DMS153 treated with DMSO at 0.1 percent for 48 hours (cell line): ENCODE results near the gene WNT10A.
"Not testable (repeated sequence)": the region's sequence is repeated elsewhere in the genome, so short reads cannot be mapped to it uniquely, and the experiment has no call there.

Experiments used
- DNase-seq: peaks from one replicate; lab custom pipeline; 2025; ENCODE audit not compliant: unreplicated experiment; lab: John Stamatoyannopoulos, UW

The WNT10A gene

DNA sequence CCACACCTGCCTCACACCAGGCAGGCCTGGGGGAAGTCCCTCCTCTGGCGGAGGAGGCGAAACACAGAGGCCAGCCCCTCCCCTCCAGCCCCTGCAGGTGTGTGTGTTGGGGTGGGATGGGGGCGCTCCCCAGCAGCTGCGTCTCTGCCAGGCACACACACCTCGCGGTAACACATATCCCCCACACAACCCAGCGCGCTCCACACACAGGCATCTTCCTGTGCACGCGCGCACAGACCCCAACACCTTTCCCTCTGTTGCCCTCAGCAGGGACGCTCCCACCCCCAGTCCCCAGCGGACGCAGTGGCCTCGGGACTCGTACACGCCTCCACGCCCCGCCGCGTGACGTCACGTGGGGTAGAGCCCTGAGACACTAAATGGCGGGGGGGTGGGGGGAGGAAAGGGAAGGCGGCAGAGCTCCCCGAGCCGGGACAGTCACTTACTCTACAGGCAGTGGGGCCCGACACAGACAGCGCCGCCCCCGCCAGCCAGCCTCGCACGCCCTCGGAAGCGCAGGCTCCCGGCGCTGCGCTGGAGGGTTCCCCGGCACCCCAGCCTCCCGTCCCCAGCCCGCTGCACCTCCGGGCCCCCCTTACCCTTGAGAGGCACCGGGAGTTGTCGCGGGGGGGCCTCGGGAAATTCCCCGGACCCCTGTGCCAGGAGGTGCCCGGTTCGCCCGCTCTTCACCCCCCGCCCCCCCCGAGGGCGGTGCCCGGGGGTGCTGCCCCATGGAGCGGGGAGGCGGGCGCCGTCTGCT is at the start of gene WNT10A:
Gene WNT10A, plus strand, starts transcription at position 751 of the 757 bp plus-strand sequence. CDS start 144 bp downstream, outside the sequence.
- DNase-seq, result no peak

DNA sequence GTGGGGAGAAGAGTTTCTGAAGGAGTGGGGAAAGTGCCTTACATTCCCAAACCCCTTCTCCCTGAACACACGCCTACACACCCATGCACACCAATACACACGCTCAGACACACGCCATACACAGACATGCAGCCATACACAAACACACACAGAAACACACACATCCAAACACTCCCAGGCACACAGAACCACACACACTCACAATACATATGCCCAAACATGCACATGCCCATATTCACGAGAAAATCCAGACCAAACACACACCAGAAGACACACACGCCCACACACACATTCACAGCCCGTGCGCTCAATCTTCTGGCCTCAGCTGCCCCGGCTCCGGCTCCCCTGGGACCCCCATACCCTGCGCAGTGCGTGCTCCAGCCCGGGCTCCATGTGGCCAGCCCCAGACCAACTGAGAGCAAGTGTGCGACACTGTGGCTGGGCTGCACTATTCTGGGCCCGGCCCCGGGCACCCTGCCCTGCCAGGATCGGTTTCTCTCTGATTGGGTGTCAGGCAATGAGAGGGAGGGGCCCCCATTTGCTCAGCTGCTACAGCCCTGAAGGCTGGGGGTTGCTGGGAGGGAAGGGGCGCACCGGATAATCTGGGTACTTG is 49.2 kb upstream of the WNT10A start, which contains the start of gene PRKAG3:
Gene PRKAG3, minus strand, starts transcription at position 426 of the 613 bp plus-strand sequence.
- DNase-seq, result no peak

DNA sequence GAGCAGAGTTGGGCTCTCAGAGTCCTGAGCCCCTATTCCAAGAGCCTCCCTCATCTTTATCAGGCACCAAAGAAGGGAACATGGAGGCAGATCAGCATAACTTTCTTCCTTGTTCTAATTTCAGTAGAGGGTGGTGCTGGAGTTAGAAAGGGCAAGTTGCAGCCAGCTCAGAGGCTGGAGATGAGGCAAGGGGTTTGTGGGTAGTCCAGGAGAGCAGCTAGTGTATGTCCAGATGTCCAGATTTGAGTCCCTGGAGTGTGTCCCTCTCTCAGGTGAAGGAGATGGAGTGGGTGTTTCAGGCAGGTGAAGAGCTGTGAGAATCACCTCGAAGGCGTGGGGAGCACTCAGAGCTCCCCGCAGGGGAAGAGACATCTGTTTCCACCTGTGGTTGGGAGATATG is 48.6 kb upstream of the WNT10A start:
- DNase-seq, result no peak

DNA sequence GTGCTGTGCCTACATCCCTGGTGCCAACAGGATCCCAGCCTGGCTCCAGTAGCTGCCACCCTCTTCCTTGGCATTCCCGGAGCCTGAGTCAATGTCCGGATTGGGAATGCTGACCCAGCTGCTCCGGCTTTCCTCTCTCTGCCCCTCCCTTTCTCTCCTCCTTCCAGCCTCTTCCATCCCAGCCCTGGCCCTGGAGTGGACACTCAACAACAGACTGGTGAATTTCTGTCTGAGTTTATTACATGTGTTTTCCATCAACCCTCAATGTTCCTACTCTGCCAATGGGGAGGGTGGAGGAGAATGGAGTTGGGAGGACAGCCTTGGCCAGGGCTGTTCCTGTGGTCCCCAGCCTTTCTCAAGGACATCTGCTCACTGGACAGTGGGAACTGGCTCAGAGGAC is 48.1 kb upstream of the WNT10A start:
- no peak for DNase-seq

DNA sequence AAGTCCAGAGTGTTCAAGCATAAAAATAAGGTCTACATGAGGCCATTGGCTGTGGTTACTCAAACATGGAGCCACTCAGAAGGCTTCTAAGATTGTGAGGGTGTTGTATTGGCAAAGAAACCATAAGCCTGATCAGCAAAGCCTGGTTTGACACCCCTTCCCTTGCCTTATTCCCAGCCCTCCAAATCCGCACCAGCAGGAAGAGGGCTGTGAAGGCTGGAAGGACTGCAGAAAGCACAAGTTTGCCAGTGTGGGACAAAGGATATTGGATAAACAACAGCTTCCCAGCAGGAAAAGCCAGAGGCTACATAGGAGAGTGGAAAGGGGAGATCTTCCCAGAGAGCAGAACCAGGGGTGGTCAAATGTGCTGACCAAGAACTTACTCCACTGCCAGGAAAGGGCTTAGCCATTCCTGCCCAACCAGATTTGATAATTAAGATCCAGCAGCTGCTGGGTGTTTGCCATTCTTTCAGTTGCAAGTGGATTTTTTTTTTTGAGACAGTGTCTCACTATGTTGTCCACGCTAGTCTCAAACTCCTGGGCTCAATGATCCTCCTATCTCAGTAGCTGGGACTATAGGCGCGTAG is 47.5 kb upstream of the WNT10A start:
- DNase-seq, result no peak

DNA sequence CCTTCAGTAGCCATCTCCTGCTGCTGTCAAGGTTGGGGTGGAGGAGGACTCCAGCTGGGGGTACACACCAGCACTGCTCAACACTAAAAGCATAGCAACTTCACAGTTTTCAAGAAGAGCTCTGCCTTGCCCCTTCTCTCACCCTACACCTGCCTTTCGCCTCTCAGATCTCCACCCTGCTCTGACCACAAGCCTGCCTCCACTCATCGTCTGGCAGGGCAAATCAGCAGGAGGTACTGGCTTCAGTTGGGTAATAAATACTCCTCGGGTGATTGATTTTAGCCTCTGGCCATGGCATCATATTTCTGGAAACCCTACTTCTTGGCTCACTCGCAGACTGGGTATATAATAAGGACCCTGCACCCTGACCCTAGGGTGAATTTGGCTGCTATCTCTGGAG is 46.0 kb upstream of the WNT10A start:
- no peak for DNase-seq

DNA sequence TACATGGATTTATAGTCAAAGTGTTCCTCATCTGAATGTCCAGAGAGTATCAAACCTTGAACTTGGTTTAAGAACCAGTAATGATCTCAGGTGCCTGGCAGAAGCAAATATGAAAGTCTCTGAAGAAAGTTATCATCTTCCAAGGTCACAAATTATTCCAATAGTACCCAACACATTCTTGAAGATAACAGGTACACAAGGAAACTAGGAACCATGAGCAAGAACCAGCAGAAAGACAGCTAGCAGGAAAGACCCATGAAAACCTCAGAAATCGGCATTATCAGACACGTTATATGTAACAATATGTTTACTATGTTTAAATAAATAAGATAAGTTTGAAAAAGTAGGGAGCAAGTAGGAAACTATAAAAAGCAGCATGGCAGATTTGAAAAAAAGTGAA is 43.2 kb upstream of the WNT10A start:
- no peak for DNase-seq

DNA sequence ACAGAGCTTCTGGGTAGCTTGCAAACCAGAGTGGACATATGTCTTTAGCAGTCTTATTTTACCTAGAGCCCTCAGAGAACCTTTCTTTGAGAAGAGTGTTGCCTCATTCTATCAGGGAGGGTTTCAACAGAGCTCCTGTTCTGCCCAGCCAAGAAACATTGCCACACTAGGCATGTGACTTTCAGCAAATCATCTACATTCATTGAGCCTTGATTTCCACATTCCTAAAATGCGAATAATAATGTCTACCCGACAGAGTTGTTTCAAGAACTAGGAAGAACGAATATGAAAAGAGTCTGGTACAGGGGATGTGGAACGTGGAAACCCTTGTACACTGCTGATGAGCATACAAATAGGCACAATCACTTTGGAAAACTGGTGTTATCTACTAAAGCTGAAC is 41.2 kb upstream of the WNT10A start:
- no peak for DNase-seq

DNA sequence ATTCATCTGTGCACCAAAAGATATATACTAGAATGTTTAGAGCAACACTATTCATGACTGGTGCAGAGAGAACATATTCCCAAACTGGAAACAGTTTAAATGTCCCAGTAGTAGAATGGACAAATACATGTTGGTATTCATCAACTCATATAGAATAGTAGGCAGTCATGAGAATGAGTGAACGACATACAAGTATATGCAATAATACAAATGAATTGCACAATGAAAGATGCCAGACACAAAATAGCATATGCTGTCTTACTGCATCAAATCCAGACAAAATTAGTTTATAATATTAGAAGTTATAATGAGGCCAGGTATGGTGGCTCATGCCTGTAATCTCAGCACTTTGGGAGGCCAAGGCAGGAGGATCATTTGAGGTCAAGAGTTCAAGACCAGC is 40.8 kb upstream of the WNT10A start:
- no peak for DNase-seq

DNA sequence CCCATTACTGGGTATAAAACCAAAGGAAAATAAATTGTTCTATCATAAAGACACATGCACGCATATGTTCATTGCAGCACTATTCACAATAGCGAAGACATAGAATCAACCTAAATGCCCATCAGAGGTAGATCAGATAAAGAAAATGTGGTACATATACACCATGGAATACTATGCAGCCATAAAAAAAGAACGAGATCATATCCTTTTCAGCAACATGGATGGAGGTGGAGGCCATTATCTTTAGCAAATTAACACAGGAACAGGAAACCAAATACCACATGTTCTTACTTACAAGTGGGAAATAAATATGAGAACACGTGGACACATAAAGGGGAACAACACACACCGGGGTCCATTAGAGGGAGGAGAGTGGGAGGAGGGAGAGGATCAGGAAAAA is 36.3 kb upstream of the WNT10A start:
- not testable (repeated sequence) for DNase-seq

DNA sequence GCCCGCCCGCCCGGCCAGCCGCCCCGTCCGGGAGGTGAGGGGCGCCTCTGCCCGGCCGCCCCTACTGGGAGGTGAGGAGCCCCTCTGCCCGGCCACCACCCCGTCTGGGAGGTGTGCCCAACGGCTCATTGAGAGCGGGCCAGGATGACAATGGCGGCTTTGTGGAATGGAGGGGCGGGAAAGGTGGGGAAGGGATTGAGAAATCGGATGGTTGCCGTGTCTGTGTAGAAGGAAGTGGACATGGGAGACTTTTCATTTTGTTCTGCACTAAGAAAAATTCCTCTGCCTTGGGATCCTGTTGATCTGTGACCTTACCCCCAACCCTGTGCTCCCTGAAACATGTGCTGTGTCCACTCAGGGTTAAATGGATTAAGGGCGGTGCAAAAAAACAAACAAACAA is 33.7 kb upstream of the WNT10A start:
- DNase-seq, result not testable (repeated sequence)

DNA sequence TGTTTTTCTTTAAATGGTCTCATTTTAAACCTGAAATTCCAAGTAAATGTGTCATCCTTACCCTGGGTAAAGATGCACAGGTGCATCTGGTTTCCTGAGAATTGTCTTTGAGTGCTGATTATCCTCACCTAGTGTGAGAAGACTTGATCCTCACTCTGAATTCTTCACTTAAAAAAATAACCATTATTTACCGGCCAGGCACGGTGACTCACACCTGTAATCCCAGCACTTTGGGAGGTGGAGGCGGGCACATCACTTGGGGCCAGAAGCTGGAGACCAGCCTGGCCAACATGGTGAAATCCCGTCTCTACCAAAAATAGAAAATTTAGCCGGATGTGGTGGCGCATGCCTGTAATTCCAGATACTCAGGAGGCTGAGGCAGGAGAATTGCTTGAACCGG is 30.9 kb upstream of the WNT10A start:
- DNase-seq, result no peak

DNA sequence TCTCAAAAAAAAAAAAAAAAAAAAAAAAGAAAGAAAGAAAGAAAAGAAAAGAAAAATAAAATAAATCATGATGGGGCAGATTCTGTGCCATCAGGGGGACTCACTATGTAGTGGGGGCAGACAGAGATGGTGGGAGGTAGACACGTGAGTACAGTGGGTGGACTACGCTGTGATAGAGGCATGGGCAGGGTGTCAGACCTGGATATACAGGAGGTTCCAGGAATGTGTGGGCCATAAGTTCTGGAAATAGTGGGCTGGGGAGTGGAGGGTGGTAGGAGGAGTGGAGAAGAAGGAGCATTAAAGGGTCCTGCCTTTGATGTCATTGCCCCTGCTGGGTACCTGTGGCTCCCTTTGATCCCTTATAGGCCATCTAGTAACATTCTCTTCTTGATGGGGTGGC is 29.9 kb upstream of the WNT10A start:
- no peak for DNase-seq

DNA sequence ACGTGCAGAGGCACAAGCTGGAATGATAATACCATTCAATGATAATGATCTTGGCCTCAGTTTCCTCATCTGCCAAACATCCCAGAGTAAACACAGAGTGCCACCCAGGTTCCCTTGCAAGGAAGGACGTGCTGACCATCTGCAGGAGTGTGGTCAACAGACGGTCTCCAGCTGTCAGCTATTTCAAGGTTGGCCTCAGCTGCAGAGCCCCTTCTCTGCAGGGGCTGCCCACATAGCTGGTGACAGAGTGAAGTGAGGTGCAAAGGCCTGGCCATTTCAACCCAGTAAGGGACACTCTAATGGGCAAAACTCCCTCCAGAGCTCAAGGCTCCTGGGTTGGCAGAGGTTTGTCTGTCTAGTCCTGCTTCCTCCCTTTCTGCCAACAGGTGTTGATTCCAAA is 29.4 kb upstream of the WNT10A start:
- DNase-seq, result no peak

DNA sequence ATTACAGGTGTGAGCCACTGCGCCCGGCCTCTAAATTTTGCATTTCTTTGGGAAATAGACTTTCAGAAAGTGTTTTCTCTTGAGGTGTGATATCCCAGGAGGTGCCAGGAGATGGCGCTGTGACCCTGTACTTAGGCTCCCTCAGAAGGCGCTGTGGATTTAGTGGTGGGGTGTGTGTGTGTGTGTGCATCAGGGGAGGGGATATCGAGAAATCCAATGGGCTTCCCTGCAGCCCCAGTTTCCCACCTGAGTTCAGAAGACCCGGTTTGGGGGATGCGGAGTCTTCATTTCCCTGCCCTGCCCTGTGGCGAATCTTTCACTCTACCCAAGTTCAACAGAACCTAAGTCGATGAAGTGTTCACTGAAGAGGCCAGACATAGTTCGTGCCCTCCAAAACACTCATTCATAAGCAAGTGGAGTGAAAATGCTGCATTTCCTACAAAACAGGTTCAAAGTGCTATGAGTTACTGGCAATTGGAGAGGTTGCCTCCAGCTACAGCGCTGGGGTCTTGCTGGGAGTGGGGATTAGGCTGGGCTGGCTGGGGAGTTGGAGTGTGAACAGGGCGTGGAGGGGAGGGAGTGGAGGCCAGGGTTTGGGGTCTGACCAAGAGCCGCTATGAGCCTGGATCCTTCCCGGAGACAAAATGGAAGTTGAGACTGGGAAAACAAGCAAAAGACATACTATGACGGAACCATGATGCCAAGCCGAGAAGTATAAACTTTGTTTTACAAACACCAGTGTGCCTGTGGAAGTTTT is 27.6 kb upstream of the WNT10A start:
- peak; percentile 32 for DNase-seq

DNA sequence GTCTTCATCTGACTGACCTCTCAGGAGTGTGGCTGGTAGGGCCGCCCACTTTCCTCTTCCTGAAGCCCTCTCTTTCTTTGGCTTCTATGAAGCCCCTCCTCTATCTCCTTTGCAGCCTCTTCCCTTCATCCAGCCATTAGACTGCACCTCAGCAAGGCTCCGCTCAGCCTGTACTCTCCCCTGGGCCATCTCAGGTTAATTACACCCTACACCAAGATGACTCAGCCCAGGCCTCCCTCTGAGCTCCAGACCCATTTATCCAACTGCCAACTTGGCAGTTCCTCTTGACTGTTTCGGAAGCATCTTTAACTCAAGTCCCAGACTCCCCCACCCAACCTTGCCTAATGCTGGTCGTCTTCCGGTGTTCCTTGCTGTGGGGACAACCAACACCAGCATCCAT is 26.9 kb upstream of the WNT10A start:
- no peak for DNase-seq

DNA sequence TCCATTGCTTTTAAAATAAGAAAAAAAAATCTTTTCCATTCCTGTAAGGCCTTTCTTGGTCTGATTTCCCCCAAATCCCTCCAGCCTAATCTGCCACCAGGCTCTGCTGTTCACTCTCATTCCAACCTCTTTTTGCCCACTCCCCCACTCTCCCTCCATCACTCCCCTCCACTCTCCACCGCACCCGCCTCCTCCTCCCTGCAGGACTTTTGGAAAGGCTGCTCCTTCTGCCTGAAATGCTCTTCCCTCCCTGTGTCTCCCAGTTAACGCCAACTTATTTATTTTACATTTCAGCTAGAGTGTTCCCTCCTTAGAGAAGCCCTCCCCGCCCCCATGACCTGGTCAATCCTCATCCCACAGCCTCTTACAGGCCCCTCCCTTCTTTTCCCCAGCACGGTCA is 25.8 kb upstream of the WNT10A start:
- no peak for DNase-seq

DNA sequence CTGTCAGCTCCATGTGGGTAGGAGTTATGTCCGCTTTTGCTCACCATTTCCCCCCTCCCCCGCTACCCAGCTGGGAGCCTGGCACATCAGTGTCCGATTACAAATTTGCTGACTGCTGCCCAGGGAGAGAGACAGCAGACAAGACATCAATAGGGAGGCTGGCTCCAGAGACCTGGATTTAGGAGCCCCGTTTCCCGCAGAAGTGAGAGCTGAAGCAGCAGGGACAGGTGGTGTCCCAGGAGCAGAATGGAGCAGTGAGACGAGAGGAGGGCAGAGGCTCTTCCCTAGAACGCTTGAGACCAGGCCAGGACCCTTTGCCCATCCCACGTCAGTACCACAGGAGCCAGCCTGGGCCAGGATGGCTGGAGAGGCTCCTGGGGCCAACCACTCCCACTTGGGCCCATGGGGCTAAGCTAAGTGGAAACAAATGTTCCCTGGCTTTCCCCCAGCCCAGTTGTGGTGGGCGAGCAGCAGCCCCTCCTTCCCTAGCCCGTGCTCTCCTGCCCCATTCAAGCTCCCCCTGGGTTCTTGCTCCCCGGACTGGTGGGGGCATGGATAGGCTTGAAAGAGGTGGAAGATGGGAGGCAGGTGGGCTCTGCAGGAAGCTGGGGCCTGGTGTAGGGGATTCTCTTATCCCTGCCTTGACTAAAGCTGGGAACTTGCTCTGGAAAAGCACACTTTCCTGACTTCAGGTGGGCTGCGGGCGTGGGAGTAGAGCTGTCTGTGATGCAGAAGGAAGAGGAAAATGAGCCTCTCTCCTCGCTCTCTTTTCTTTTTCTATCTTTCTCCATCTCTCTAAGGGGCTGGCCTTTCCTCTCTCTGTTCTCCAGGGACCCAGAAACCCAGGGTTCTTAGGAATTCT is 25.1 kb upstream of the WNT10A start:
- DNase-seq, result no peak

DNA sequence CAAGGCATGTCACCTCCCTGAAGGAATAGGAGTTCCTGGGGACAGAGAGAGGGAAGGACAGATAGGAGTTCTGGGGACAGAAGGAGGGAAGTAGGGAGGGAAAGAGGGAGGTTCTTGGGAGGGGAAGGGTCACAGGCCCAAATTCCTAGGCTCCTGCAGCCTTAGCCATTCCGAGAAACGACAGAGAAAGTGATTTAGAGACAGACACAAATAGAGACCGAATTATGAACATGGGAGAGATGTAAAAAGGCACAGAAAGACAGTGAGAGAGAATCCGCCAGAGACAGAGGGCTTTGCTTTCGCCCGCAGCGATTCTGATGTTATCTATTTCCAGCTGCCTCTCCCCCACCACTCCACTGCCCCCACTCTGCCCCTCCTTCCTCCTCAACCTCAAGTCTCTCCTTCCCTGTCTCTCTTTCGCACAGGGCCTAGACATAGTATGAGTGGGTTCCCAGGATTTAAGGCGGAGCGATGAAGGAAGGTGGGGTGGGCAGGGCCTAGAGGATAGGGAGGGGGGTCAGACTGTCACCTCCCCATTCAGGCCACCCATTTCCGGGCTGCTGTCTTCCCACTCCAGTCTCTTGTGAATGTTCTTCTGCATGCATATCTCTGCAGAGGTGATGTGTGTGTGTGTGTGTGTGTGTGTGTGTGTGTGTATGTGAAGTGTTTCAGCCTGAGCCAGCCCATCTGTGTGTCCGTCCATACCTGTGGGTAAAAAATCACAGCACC is 24.3 kb upstream of the WNT10A start:
- DNase-seq, result no peak

DNA sequence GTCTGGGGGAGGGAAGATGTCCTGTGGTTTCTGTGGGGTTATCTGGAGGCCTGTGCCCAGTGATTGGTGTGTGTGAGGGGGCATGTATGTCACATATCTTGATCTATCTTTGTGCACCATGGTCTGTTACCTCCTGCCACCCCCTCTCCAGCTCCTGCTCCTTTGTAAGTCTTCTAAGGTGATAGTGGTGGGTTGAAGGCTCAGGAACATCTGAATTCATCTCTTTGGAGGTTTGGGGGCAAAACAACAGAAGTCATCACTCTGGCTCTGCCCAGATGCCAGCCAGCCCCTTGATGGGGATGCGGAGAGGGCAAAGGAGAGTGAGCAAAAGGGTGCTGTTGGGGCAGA is 23.8 kb upstream of the WNT10A start:
- DNase-seq, result no peak
